HEK293 (cell line): ENCODE measurements around the gene ACSM6.

ENCODE experiments used
- CTCF ChIP-seq: fragments of 450-650 bp; formaldehyde crosslinking; IDR thresholded peaks from 2 replicates; pipeline ENCODE4 v1.5.1; 2016; ENCODE audit warnings: missing biosample characterization, missing genetic modification characterization
- ZNF16 ChIP-seq: fragments of 450-650 bp; formaldehyde crosslinking; IDR thresholded peaks from 2 replicates; pipeline ENCODE4 v1.5.1; 2016; ENCODE audit warnings: low read depth, missing biosample characterization, missing genetic modification characterization
- ZNF501 ChIP-seq: fragments of 450-650 bp; formaldehyde crosslinking; IDR thresholded peaks from 2 replicates; pipeline ENCODE4 v1.5.1; 2016; ENCODE audit warnings: missing biosample characterization, missing genetic modification characterization

GRCh38 chr10:95241533-95241932, 47.5 kb downstream of the ACSM6 start:
- TF ChIP-seq CTCF (tag by site-specific recombination) (no peak), ZNF16 (tag by site-specific recombination) (no peak), ZNF501 (tag by site-specific recombination) (no peak)
